ENCODE measurements around the gene FAM3C. TPM values are rescaled to one million over a fixed set of nuclear protein-coding genes. Genes with fewer than 3 reads are reported as not detected.

Gene FAM3C
- total and polyA plus RNA-seq, 10 of the 15 experiments (the other 5 are each of a cell fraction or from before 2014, with no cell fraction given): 11.0 to 110 (median 27.8) TPM

DNA sequence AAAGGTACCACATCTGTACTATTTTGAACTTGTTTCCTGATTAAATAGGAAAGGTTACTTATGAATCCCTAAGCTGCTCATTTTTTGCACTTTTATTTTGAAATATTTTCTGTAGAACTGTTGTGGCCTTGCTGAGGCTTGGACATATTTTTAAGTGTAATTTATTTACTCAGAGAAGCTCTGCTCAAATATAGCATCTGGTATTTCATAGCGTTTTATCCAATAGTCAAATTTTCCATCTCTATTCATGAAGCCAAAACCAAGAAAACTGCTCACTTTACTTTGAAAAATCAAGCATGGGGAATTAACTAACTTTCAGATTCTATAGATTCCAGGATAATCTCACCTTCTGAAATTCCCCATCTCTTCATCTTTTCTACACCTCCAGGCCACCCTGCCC lies 6.6 kb upstream of the FAM3C start:
- H3K9ac ChIP-seq (ENCODE audit: control insufficient read depth, insufficient read depth, low read length): no peak overlapping the region
- H3K79me2 ChIP-seq (ENCODE audit: control insufficient read depth, insufficient read depth, low read length): no peaks in the 10 kb centered on the region
- BruUV-seq (replicated peaks): no TSS peak
- POLR2A ChIA-PET: interaction anchor here (1.1 kb wide), 1 partner anchor 128 kb away, joined by 3 read pairs; no protein-coding TSS in a partner anchor
- no peaks in the 10 kb centered on the region for H3K4me1 ChIP-seq (ENCODE audit: control insufficient read depth, insufficient read depth, low read length)
- FAIRE-seq (no peak), ATAC-seq (no peak), DNase-seq (ENCODE audit: low read depth, low spot score) (no peak)
- H3K27ac ChIP-seq (ENCODE audit: control insufficient read depth, insufficient read depth): no peak overlapping the region
- H3K36me3 ChIP-seq (ENCODE audit: control insufficient read depth in 2 of 2, insufficient read depth in 2 of 2, low read length in 1 of 2): no peaks in the 10 kb centered on the region
- H3K27me3 ChIP-seq (replicated peaks in 1 of 2; ENCODE audit: control insufficient read depth in 2 of 2, insufficient read depth in 2 of 2, low read length in 1 of 2): no peaks in the 10 kb centered on the region
- in situ Hi-C loops (cut with MboI): no loop called here
- no peak overlapping the region for H3K4me2 ChIP-seq (ENCODE audit: control insufficient read depth, insufficient read depth)
- SMC1A ChIA-PET (ENCODE audit: uncharacterized antibody, unreplicated experiment): interaction anchor here (1.5 kb wide), 2 partner anchors 36 to 142 kb away, joined by 3 to 4 read pairs; no protein-coding TSS in a partner anchor
- no peaks in the 10 kb centered on the region for H4K20me1 ChIP-seq (ENCODE audit: control insufficient read depth, insufficient read depth)
- intact Hi-C loops (cut with micrococcal nuclease; ENCODE audit: unreplicated experiment): no loop called here
- no peak for TF ChIP-seq MXI1 (IDR thresholded peaks at IDR 0.05; ENCODE audit: low read depth, low read length)
- no peak for TF ChIP-seq MYB (IDR thresholded peaks at IDR 0.05; ENCODE audit: borderline replicate concordance, low read depth, low read length)
- no peak for TF ChIP-seq NFIC (IDR thresholded peaks at IDR 0.05; ENCODE audit: low read depth, low read length)
- TF ChIP-seq, protein P1, sequence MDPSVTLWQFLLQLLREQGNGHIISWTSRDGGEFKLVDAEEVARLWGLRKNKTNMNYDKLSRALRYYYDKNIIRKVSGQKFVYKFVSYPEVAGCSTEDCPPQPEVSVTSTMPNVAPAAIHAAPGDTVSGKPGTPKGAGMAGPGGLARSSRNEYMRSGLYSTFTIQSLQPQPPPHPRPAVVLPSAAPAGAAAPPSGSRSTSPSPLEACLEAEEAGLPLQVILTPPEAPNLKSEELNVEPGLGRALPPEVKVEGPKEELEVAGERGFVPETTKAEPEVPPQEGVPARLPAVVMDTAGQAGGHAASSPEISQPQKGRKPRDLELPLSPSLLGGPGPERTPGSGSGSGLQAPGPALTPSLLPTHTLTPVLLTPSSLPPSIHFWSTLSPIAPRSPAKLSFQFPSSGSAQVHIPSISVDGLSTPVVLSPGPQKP (IDR thresholded peaks at IDR 0.05; ENCODE audit: low read depth, low read length): no peak
- no peak for TF ChIP-seq WRNIP1 (IDR thresholded peaks at IDR 0.05; ENCODE audit: borderline replicate concordance, low read depth, low read length)
- TF ChIP-seq POLR2A (IDR thresholded peaks at IDR 0.05; ENCODE audit: low read depth, low read length): no peak
- TF ChIP-seq ATF7 (IDR thresholded peaks at IDR 0.05; ENCODE audit: low read depth): no peak
- no peak for TF ChIP-seq PAX8 (IDR thresholded peaks at IDR 0.05)
- TF ChIP-seq ZBED1 (IDR thresholded peaks at IDR 0.05; ENCODE audit: borderline replicate concordance): no peak
- TF ChIP-seq PML (IDR thresholded peaks at IDR 0.05; ENCODE audit: low read length): no peak
- TF ChIP-seq, protein P2, sequence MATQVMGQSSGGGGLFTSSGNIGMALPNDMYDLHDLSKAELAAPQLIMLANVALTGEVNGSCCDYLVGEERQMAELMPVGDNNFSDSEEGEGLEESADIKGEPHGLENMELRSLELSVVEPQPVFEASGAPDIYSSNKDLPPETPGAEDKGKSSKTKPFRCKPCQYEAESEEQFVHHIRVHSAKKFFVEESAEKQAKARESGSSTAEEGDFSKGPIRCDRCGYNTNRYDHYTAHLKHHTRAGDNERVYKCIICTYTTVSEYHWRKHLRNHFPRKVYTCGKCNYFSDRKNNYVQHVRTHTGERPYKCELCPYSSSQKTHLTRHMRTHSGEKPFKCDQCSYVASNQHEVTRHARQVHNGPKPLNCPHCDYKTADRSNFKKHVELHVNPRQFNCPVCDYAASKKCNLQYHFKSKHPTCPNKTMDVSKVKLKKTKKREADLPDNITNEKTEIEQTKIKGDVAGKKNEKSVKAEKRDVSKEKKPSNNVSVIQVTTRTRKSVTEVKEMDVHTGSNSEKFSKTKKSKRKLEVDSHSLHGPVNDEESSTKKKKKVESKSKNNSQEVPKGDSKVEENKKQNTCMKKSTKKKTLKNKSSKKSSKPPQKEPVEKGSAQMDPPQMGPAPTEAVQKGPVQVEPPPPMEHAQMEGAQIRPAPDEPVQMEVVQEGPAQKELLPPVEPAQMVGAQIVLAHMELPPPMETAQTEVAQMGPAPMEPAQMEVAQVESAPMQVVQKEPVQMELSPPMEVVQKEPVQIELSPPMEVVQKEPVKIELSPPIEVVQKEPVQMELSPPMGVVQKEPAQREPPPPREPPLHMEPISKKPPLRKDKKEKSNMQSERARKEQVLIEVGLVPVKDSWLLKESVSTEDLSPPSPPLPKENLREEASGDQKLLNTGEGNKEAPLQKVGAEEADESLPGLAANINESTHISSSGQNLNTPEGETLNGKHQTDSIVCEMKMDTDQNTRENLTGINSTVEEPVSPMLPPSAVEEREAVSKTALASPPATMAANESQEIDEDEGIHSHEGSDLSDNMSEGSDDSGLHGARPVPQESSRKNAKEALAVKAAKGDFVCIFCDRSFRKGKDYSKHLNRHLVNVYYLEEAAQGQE (IDR thresholded peaks at IDR 0.05; ENCODE audit: low read depth, low read length): no peak
- H3K4me3 ChIP-seq: no peak overlapping the region
- CTCF ChIA-PET: interaction anchor here (1.1 to 1.3 kb wide), 2 partner anchors 35 to 144 kb away, joined by 3 read pairs; no protein-coding TSS in a partner anchor
- H3K9me3 ChIP-seq (replicated peaks; ENCODE audit: control insufficient read depth, insufficient read depth, low read length): no peaks in the 10 kb centered on the region
- WGBS (ENCODE audit: insufficient coverage, insufficient replicate concordance, low lambda C conversion rate, missing lambda C conversion rate): 96% methylated on average over 1 of the region's 1 CpG
- no peak overlapping the region for H2AFZ ChIP-seq (ENCODE audit: control insufficient read depth, low read depth, low read length)
- RAD21 ChIA-PET (ENCODE audit: unreplicated experiment): no interaction called here

Data from GM12878 (cell line).